H54 (cell line): ENCODE data around the gene ZCCHC14.
"Not testable (repeated sequence)": the region's sequence is repeated elsewhere in the genome, so short reads cannot be mapped to it uniquely, and the experiment has no call there.

Experiments used
- DNase-seq: peaks from one replicate; pipeline ENCODE4 v3.0.0; 2011; ENCODE audit warnings: low spot score, mixed read lengths; ENCODE audit not compliant: insufficient read length
- FAIRE-seq: peaks from 3 replicates; lab custom pipeline; 2011; peaks lifted over from hg19 to GRCh38; lab: Jason Lieb, UNC
- POLR2A ChIP-seq: IDR thresholded peaks from 2 replicates; pipeline ENCODE4 v1.6.1; 2011; ENCODE audit warnings: low read depth, mild to moderate bottlenecking, low read length

The ZCCHC14 gene

GRCh38 chr16:87409153-87409552 lies 83.7 kb downstream of the ZCCHC14 start:
- DNase-seq (no peak), FAIRE-seq (no peak)
- TF ChIP-seq POLR2A = no peak

- no peak for FAIRE-seq
- no peak for DNase-seq
- TF ChIP-seq POLR2A = no peak
These were observed 85.2 kb downstream of the ZCCHC14 start for GRCh38 chr16:87407511-87408112.

- FAIRE-seq = no peak
- TF ChIP-seq POLR2A = no peak
- DNase-seq = no peak
These were observed 86.2 kb downstream of the ZCCHC14 start for GRCh38 chr16:87406495-87407088.

- no peak for TF ChIP-seq POLR2A
- DNase-seq (no peak), FAIRE-seq (no peak)
These were observed 87.8 kb downstream of the ZCCHC14 start for GRCh38 chr16:87404764-87405625.

- FAIRE-seq (no peak), DNase-seq (no peak)
- TF ChIP-seq POLR2A = no peak
These were observed 97.5 kb downstream of the ZCCHC14 start for GRCh38 chr16:87395181-87395842.

GRCh38 chr16:87393680-87394055 lies 99.2 kb downstream of the ZCCHC14 start:
- FAIRE-seq (no peak), DNase-seq (no peak)
- no peak for TF ChIP-seq POLR2A

GRCh38 chr16:87392821-87393679 lies 99.8 kb downstream of the ZCCHC14 start:
- FAIRE-seq (no peak), DNase-seq (no peak)
- TF ChIP-seq POLR2A = no peak

GRCh38 chr16:87391950-87392820 lies 100.6 kb downstream of the ZCCHC14 start, which contains the start of gene MAP1LC3B:
Gene MAP1LC3B, plus strand, starts transcription at chr16:87392336. Its CDS starts 92 bp downstream, at chr16:87392428.
- TF ChIP-seq POLR2A = peak; percentile 94
- DNase-seq (peak; percentile 91), FAIRE-seq (no peak)

- TF ChIP-seq POLR2A = no peak
- FAIRE-seq (no peak), DNase-seq (no peak)
These were observed 101.4 kb downstream of the ZCCHC14 start for GRCh38 chr16:87391324-87391949.

GRCh38 chr16:87390641-87391323 lies 102.0 kb downstream of the ZCCHC14 start:
- FAIRE-seq (no peak), DNase-seq (no peak)
- no peak for TF ChIP-seq POLR2A

- FAIRE-seq, DNase-seq: not testable (repeated sequence)
These were observed 102.9 kb downstream of the ZCCHC14 start for GRCh38 chr16:87389914-87390313.

- TF ChIP-seq POLR2A = no peak
- DNase-seq = no peak
These were observed 103.6 kb downstream of the ZCCHC14 start for GRCh38 chr16:87389245-87389644.

More at GRCh38 chr16:87389245-87389644, 103.6 kb downstream of the ZCCHC14 start:
- no peak for FAIRE-seq
